Astrocyte (in vitro differentiated cells and primary cell): ENCODE results near the gene POC1B.

Experiments used
- CTCF ChIP-seq: IDR thresholded peaks from 2 replicates; pipeline ENCODE4 v1.5.1; 2011; ENCODE audit warnings: low read depth, mild to moderate bottlenecking, inconsistent platforms, low read length, moderate library complexity; ENCODE audit not compliant: insufficient read depth
- EZH2 ChIP-seq: IDR thresholded peaks from 2 replicates; pipeline ENCODE4 v1.6.1; 2012; ENCODE audit warnings: mild to moderate bottlenecking, low read length, inconsistent platforms; ENCODE audit not compliant: insufficient read depth

- TF ChIP-seq CTCF (no peak), EZH2 (no peak)
Measured at GRCh38 chr12:89559753-89560152, 33.9 kb upstream of the POC1B start.
